HepG2 (cell line): Measurements from ENCODE around the gene MEP1B. TPM values are rescaled to one million over a fixed set of nuclear protein-coding genes. Genes with fewer than 3 reads are reported as not detected.

Experiments
- ATAC-seq: fragments of 200-7000 bp; cut with Tn5 transposase; 3 replicates; pipeline ENCODE4 v1.9.1; 2020; ENCODE audit warnings: mild to moderate bottlenecking, moderate library complexity
- BruUV-seq: library from RNA; stranded (reverse); fragments of 400-500 nt; replicated peaks from 2 replicates; lab custom pipeline; 2021; lab: Mats Ljungman, UMichigan
- CTCF ChIA-PET: fragments of 300-600 bp; formaldehyde crosslinking; extraction: SDS; loops from one replicate; lab custom pipeline; 2021; ENCODE audit warnings: low total read pairs, inconsistent platforms, low intra/inter-chr PET ratio; lab: Yijun Ruan, JAX
- POLR2A ChIA-PET: fragments of 350-600 bp; sonication (Branson Sonifier 250); formaldehyde crosslinking; loops from one replicate; lab custom pipeline; 2020; ENCODE audit warnings: antibody characterized with exemption, inconsistent platforms; lab: Yijun Ruan, JAX
- DNase-seq: peaks from one replicate; pipeline ENCODE4 v3.0.0-alpha.2; 2015; ENCODE audit warnings: low spot score
- FAIRE-seq: peaks from 3 replicates; lab custom pipeline; 2011; peaks lifted over from hg19 to GRCh38; lab: Jason Lieb, UNC
- H2AFZ ChIP-seq: one replicate; pipeline ENCODE4 v1.6.1; 2011; ENCODE audit warnings: low read length, inconsistent platforms
- H3K27ac ChIP-seq: fragments of 300-600 bp; 3 replicates; pipeline ENCODE4 v1.8.0; 2011; ENCODE audit warnings: mixed run types, mild to moderate bottlenecking, mixed read lengths, low read length, inconsistent platforms; ENCODE audit not compliant: insufficient read depth; ENCODE audit errors: extremely low read length
- H3K27me3 ChIP-seq, 2 experiments: fragments of 200-600 bp in 1 of 2; 2 replicates in 1 of 2; 3 replicates in 1 of 2; pipeline versions ENCODE4 v1.6.0 to v1.8.0; 2011; ENCODE audit warnings: low read length in 2 of 2, mild to moderate bottlenecking in 2 of 2, moderate library complexity in 2 of 2, inconsistent platforms in 1 of 2; ENCODE audit not compliant: insufficient read depth in 2 of 2, control insufficient read depth in 1 of 2
- H3K36me3 ChIP-seq, 2 experiments: fragments of 200-600 bp in 1 of 2; replicated peaks in 1 of 2; 2 replicates in 1 of 2; 3 replicates in 1 of 2; pipeline versions ENCODE4 v1.5.1 to v1.8.0; 2011; ENCODE audit warnings: low read length in 2 of 2, inconsistent platforms in 1 of 2; ENCODE audit not compliant: insufficient read depth in 2 of 2, control insufficient read depth in 1 of 2
- H3K4me1 ChIP-seq: 2 replicates; pipeline ENCODE4 v1.5.1; 2012; ENCODE audit warnings: low read length, inconsistent platforms; ENCODE audit not compliant: insufficient read depth
- H3K4me2 ChIP-seq: 2 replicates; pipeline ENCODE4 v1.6.0; 2011; ENCODE audit warnings: low read depth, low read length, inconsistent platforms
- H3K4me3 ChIP-seq, 3 experiments: fragments of 200-600 bp in 1 of 3; sonication (generic), shearing (Covaris generic) in 1 of 3; replicated peaks in 1 of 3; 2 replicates each; pipeline ENCODE4 v1.5.1; 2011 to 2016; ENCODE audit warnings: low read length in 3 of 3, inconsistent platforms in 2 of 3, low read depth in 2 of 3, mild to moderate bottlenecking in 2 of 3, control low read depth in 1 of 3, mixed read lengths in 1 of 3; ENCODE audit not compliant: insufficient read depth in 1 of 3
- H3K79me2 ChIP-seq: one replicate; pipeline ENCODE4 v1.6.1; 2011; ENCODE audit warnings: low read length, inconsistent platforms; ENCODE audit not compliant: insufficient read depth
- H3K9ac ChIP-seq: 2 replicates; pipeline ENCODE4 v1.6.0; 2011; ENCODE audit warnings: mild to moderate bottlenecking, low read depth, low read length, inconsistent platforms; ENCODE audit not compliant: insufficient read depth
- H3K9me3 ChIP-seq: 2 replicates; pipeline ENCODE4 v1.5.1; 2012; ENCODE audit warnings: mild to moderate bottlenecking, low read length
- H4K20me1 ChIP-seq: 2 replicates; pipeline ENCODE4 v1.6.0; 2011; ENCODE audit warnings: inconsistent platforms, mild to moderate bottlenecking, low read length, moderate library complexity; ENCODE audit not compliant: insufficient read depth
- ATF3 ChIP-seq: sonication (generic); formaldehyde crosslinking; IDR thresholded peaks from 2 replicates; pipeline ENCODE4 v1.4.0; 2020; ENCODE audit warnings: missing genetic modification reagents
- LCORL ChIP-seq, 2 experiments: fragments of 450-650 bp in 1 of 2; sonication (generic) in 1 of 2; formaldehyde crosslinking in 1 of 2; IDR thresholded peaks; 2 replicates each; pipeline versions ENCODE4 v1.5.0 to v1.6.1; 2017 to 2020; ENCODE audit warnings: antibody characterized with exemption in 1 of 2, missing genetic modification reagents in 1 of 2
- RBAK ChIP-seq: sonication (generic); formaldehyde crosslinking; IDR thresholded peaks from 2 replicates; pipeline ENCODE4 v1.5.1; 2020; ENCODE audit warnings: mild to moderate bottlenecking, missing genetic modification reagents
- TCF12 ChIP-seq, 2 experiments: fragments of 450-650 bp in 1 of 2; sonication (generic) in 1 of 2; formaldehyde crosslinking in 1 of 2; IDR thresholded peaks; 2 replicates each; pipeline versions ENCODE4 v1.6.1 to v1.8.0; 2017 to 2022; ENCODE audit warnings: antibody characterized with exemption in 1 of 2, mild to moderate bottlenecking in 1 of 2, missing genetic modification reagents in 1 of 2, moderate library complexity in 1 of 2
- ZNF235 ChIP-seq: sonication (generic); formaldehyde crosslinking; IDR thresholded peaks from 2 replicates; pipeline ENCODE4 v1.8.1; 2023; ENCODE audit warnings: mild to moderate bottlenecking, missing genetic modification reagents, borderline replicate concordance
- ZNF460 ChIP-seq: sonication (generic); formaldehyde crosslinking; IDR thresholded peaks from 2 replicates; pipeline ENCODE4 v1.5.1; 2020; ENCODE audit warnings: missing genetic modification reagents, mild to moderate bottlenecking, borderline replicate concordance
- ZNF614 ChIP-seq: IDR thresholded peaks from 2 replicates; pipeline ENCODE4 v1.6.1; 2018; ENCODE audit warnings: missing biosample characterization, missing genetic modification reagents, inconsistent platforms, borderline replicate concordance
- ZNF770 ChIP-seq: sonication (generic); formaldehyde crosslinking; IDR thresholded peaks from 2 replicates; pipeline ENCODE4 v1.5.0; 2020; ENCODE audit warnings: mild to moderate bottlenecking, missing genetic modification reagents
- ZNF780A ChIP-seq: sonication (generic); formaldehyde crosslinking; IDR thresholded peaks from 2 replicates; pipeline ENCODE4 v1.8.0; 2022; ENCODE audit warnings: mild to moderate bottlenecking, missing genetic modification reagents, moderate library complexity
- ZNF878 ChIP-seq: sonication (generic); formaldehyde crosslinking; IDR thresholded peaks from 2 replicates; pipeline ENCODE4 v1.8.1; 2023; ENCODE audit warnings: mild to moderate bottlenecking, missing genetic modification reagents, moderate library complexity
- ZSCAN30 ChIP-seq: sonication (generic); formaldehyde crosslinking; IDR thresholded peaks from 2 replicates; pipeline ENCODE4 v1.5.0; 2020; ENCODE audit warnings: mild to moderate bottlenecking, missing genetic modification reagents
- WGBS: methylation state at CpG from one replicate; pipeline ENCODE4 v1.1.6; 2017; ENCODE audit warnings: low lambda C conversion rate; 5-methylcytosine and 5-hydroxymethylcytosine counted together
- in situ Hi-C: cut with HindIII; loops from 2 replicates; pipeline ENCODE4 v1.10.0; 2017; ENCODE audit warnings: low pct_unique_long_range_greater_than_20kb; ENCODE audit not compliant: extremely low pct_ligation_motif_present
- intact Hi-C: fragments of 100-400 bp; cut with micrococcal nuclease; formaldehyde crosslinking; loops from one replicate; pipeline ENCODE4 v1.10.0; 2022; ENCODE audit not compliant: unreplicated experiment
- polyA plus RNA-seq, 8 experiments: library from polyadenylated mRNA; depleted of rRNA in 3 of 8; stranded (reverse) in 7 of 8; unstranded in 1 of 8; fragments of >200 nt; fragmentation: Illumina TruSeq in 4 of 8; extraction: Trizol in 4 of 8; gene quantifications; 2 replicates each; pipeline versions ENCODE4 v1.2.1 to v1.2.3, GENCODE V29; 2011 to 2016; ENCODE audit warnings: low read depth in 4 of 8, missing spikeins in 1 of 8, mixed read lengths in 1 of 8; ENCODE audit not compliant: insufficient read depth in 1 of 8
- total RNA-seq, 5 experiments: library from RNA; depleted of rRNA; stranded (reverse); fragments of >200 nt; fragmentation: Illumina TruSeq; extraction: Trizol; gene quantifications; 2 replicates each; pipeline ENCODE4 v1.2.3, GENCODE V29; 2016; ENCODE audit warnings: low read depth in 1 of 5
- TF ChIP-seq, protein P1 (sequence below): sonication (generic); formaldehyde crosslinking; IDR thresholded peaks from 2 replicates; pipeline ENCODE4 v1.4.0; 2020; ENCODE audit warnings: mild to moderate bottlenecking, missing genetic modification reagents
- TF ChIP-seq, protein P2 (sequence below): sonication (generic); formaldehyde crosslinking; IDR thresholded peaks from 2 replicates; pipeline ENCODE4 v1.5.0; 2020; ENCODE audit warnings: missing genetic modification reagents, mild to moderate bottlenecking, borderline replicate concordance
- TF ChIP-seq, protein P3 (sequence below): sonication (generic); formaldehyde crosslinking; IDR thresholded peaks from 2 replicates; pipeline ENCODE4 v1.5.0; 2020; ENCODE audit warnings: mild to moderate bottlenecking, missing genetic modification reagents

Gene MEP1B
- total and polyA plus RNA-seq, 2 of the 13 experiments (the other 11 are each of a cell fraction or from before 2014, with no cell fraction given): not detected

DNA sequence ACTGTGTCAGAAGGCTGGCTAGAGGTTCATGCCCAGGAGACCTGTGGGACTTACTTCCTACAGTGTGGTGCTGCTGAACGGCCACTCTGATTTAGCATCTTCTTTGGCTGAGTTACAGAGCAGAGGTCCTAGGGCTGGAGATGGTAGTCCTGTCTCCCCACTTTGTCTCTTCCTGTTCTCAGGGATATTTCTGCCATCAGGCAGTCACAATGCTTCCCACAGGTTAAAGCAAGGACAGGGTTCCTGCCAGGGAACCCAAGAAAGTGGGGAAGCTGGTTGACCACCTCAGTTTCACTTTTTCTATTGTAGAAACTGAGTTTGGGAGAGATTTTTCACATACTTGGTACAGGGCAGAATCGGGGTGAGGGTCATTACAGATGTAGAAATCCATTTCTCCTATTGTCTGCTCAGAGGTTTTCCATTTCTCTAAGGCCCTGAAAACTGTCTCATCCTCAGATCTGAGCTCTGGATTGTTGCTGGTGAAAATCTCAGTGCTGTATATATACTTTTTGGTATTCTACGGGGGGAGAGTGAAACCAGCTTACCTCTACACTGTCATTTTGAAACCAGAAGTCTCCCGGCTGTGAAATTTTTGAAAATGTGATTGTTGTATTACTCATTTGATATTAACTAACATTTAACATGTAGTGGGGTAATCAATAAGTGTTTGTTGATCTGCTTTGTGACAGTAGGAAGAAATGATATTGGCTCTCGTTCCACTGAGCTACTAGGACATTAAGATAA lies 37.0 kb upstream of the MEP1B start:
- H3K4me2 ChIP-seq: no peak overlapping the region
- FAIRE-seq (no peak), DNase-seq (no peak), ATAC-seq (no peak)
- H3K79me2 ChIP-seq: no peaks in the 10 kb centered on the region
- H4K20me1 ChIP-seq: no peaks in the 10 kb centered on the region
- intact Hi-C loops: no loop called here
- no peak overlapping the region for H3K9ac ChIP-seq
- H2AFZ ChIP-seq: no peak overlapping the region
- WGBS: 32% methylated on average over 5 of the region's 5 CpGs
- peaks cover 15% of the 10 kb centered on the region for H3K4me1 ChIP-seq
- no peaks in the 10 kb centered on the region for H3K36me3 ChIP-seq
- no peaks in the 10 kb centered on the region for H3K9me3 ChIP-seq
- no peak overlapping the region for H3K27ac ChIP-seq
- H3K27me3 ChIP-seq: no peaks in the 10 kb centered on the region; a peak in 1 of 5 replicates
- in situ Hi-C loops: loop anchor here (10.0 kb wide), 1 partner anchor 112 kb away; no protein-coding TSS in a partner anchor
- ChIA-PET CTCF (no interaction called here), POLR2A (no interaction called here)
- BruUV-seq: no TSS peak
- no peak overlapping the region for H3K4me3 ChIP-seq
- no peak for TF ChIP-seq ZNF235 (CRISPR knock-in tag)
- TF ChIP-seq ZNF780A: no peak
- TF ChIP-seq, protein P1, sequence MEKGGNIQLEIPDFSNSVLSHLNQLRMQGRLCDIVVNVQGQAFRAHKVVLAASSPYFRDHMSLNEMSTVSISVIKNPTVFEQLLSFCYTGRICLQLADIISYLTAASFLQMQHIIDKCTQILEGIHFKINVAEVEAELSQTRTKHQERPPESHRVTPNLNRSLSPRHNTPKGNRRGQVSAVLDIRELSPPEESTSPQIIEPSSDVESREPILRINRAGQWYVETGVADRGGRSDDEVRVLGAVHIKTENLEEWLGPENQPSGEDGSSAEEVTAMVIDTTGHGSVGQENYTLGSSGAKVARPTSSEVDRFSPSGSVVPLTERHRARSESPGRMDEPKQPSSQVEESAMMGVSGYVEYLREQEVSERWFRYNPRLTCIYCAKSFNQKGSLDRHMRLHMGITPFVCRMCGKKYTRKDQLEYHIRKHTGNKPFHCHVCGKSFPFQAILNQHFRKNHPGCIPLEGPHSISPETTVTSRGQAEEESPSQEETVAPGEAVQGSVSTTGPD (CRISPR knock-in tag): no peak
- TF ChIP-seq ZNF614: no peak
- no peak for TF ChIP-seq ZNF770 (CRISPR knock-in tag)
- TF ChIP-seq, protein P2, sequence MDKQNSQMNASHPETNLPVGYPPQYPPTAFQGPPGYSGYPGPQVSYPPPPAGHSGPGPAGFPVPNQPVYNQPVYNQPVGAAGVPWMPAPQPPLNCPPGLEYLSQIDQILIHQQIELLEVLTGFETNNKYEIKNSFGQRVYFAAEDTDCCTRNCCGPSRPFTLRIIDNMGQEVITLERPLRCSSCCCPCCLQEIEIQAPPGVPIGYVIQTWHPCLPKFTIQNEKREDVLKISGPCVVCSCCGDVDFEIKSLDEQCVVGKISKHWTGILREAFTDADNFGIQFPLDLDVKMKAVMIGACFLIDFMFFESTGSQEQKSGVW (CRISPR knock-in tag): no peak
- no peak for TF ChIP-seq TCF12 (IDR thresholded peaks at IDR 0.05)
- no peak for TF ChIP-seq TCF12 (CRISPR knock-in tag; IDR thresholded peaks at IDR 0.05)
- TF ChIP-seq RBAK (CRISPR knock-in tag): no peak
- TF ChIP-seq, protein P3, sequence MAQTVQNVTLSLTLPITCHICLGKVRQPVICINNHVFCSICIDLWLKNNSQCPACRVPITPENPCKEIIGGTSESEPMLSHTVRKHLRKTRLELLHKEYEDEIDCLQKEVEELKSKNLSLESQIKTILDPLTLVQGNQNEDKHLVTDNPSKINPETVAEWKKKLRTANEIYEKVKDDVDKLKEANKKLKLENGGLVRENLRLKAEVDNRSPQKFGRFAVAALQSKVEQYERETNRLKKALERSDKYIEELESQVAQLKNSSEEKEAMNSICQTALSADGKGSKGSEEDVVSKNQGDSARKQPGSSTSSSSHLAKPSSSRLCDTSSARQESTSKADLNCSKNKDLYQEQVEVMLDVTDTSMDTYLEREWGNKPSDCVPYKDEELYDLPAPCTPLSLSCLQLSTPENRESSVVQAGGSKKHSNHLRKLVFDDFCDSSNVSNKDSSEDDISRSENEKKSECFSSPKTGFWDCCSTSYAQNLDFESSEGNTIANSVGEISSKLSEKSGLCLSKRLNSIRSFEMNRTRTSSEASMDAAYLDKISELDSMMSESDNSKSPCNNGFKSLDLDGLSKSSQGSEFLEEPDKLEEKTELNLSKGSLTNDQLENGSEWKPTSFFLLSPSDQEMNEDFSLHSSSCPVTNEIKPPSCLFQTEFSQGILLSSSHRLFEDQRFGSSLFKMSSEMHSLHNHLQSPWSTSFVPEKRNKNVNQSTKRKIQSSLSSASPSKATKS (CRISPR knock-in tag): no peak
- TF ChIP-seq ZSCAN30 (CRISPR knock-in tag): no peak
- no peak for TF ChIP-seq ZNF878
- TF ChIP-seq ZNF460 (CRISPR knock-in tag): no peak
- TF ChIP-seq ATF3 (CRISPR knock-in tag): no peak
- TF ChIP-seq LCORL (IDR thresholded peaks at IDR 0.05): no peak
- no peak for TF ChIP-seq LCORL (CRISPR knock-in tag; IDR thresholded peaks at IDR 0.05)
